CD4-positive, alpha-beta T cell treated with Interleukin-4 for 1 hour (primary cell): ENCODE measurements around the gene SLC22A2.

ENCODE experiments used
- DNase-seq, 2 donors: peaks; one replicate each; pipeline ENCODE4 v3.0.0-alpha.2; 2020 to 2022

Gene SLC22A2

DNA sequence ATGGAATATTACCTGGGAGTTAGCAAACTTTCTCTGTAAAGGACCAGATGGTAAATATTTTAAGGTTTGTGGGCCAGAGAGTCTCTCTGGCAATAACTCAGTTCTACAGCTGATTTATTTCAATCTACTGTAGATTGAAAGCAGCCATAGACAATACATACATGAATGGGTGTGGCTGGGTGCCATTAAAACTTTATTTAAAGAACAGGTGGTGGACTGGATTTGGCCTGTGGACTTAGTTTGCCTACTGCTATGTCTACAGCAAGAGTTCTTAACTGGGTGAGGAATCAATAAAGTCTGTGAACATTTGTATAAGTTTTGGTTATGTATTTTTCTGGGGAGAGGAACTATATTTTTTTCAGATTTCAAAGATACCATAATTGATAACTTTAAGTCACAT, 55.1 kb downstream of the SLC22A2 start:
- no peak for DNase-seq

DNA sequence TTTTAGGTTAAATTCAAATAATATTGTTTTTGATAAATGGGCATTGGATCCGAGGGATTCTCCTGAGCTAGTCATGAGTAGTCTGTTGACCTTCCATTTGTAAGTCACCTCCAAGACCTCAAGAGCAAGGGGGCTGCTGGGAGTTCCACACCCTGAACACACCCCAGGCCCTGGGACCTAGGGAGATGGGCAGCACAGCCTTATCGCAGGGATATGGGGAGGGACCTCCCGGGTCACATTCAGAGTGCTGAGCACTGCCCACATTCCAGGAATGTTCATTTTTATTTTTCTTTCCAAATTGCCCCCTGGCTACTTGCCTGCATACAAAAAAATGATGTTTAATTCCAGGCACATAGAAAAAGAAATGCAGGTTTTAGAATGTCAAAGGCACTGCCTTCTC, 55.5 kb downstream of the SLC22A2 start:
- DNase-seq: no peak

- no peak for DNase-seq
These were observed 56.2 kb downstream of the SLC22A2 start for GRCh38 chr6:160202411-160202810.

GRCh38 chr6:160201061-160201460, 57.6 kb downstream of the SLC22A2 start:
- no peak for DNase-seq

DNA sequence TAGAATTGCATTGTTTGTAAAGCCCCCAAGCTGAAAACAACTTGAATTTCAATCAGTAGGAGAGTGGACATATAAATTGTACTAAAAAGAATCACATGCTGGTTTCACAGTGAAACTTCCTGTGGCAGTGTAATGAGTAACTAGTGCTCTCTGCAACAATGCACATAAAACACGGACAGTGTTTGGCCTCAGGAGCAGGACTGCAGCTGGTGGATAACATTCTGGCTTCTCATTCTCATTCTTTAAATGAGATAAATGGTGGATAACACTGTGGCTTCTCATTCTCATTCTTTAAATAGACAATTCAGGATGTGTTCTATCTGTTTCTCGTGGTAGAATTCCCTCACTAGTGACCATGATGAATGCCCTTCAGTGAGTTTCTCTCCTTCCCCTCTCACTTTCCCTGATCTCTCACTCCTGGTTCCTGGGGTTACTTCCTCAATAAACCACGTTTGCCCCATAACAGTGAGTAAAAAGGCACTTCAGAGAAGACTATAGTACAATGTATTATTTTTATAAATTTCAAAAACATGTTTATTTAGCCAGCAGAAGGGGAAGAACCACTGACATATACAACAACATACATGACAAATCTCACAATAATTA, 59.9 kb downstream of the SLC22A2 start:
- DNase-seq: no peak

- DNase-seq: no peak
These were observed 61.0 kb downstream of the SLC22A2 start for GRCh38 chr6:160197662-160198061.

DNA sequence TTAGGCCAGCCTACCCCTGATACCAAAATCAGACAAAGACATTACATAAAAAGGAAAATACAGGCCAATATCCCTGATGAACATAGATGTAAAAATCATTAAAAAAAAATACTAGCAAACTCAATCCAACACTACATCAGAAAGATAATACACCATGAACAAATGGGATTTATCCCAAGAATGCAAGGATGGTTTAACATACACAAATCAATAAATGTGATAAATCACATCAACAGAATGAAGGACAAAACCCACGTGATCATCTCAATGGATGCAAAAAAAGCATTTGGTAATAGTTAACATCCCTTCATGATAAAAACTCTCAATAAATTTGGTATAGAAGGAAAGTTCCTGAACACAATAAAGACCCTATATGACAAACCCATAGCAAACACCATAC, 63.8 kb downstream of the SLC22A2 start:
- DNase-seq: no peak

DNA sequence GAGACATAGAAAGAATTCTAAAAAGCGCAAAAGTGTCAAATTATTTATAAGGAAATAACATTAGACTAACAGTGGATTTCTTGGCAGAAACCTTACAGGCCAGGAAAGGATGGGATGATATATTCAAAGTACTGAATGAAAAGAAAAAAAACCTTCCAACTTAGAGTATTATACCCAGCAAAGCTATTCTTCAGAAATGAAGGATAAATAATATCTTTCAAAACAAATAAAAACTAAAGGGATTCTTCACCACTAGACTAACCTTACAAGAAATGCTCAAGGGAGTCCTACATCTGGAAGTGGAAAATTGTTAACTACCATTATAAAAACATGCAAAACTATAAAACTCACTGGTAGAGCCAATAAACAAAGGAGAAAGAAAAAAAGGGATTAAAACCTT, 65.8 kb downstream of the SLC22A2 start:
- no peak for DNase-seq

- no peak for DNase-seq
These were observed 67.6 kb downstream of the SLC22A2 start for GRCh38 chr6:160190973-160191372.

DNA sequence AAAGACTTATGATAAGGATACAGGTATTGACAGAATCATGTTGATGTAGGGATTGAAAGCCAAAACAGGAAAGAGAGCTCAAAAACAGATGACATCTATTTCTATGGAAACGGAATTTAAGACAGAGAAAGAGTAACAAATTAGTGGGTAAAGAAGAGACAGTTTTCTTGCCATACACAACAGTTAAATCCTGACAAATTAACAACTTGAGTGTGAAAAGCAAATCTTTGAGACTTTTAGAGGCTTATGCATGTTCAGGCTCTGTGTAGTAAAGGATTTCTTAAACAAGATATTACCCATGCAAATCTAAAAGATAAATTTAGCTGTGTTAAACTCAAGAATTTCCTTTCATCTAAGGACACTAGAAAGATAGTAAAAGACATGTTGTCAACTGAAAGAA, 68.5 kb downstream of the SLC22A2 start:
- no peak for DNase-seq

- DNase-seq: no peak
These were observed 69.8 kb downstream of the SLC22A2 start for GRCh38 chr6:160188773-160189172.

DNA sequence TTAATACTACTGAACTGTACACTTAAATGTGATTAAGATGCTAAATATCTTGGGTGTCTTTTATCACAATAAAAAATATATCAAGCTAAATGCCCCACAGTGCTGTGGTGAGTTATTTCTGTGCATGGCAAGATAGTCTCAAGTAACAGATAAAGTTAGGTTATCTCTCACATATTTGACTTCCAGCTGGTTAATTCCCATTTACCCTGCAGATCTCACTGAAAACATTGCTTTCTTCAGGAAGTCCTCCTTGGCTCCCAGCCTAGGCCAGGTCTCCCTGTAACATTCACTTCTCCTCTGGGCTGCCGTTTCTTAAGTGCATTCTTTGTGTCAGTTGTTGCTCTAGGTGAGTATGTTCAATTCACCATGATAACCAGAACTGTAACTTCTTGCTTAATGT, 77.9 kb downstream of the SLC22A2 start:
- no peak for DNase-seq

DNA sequence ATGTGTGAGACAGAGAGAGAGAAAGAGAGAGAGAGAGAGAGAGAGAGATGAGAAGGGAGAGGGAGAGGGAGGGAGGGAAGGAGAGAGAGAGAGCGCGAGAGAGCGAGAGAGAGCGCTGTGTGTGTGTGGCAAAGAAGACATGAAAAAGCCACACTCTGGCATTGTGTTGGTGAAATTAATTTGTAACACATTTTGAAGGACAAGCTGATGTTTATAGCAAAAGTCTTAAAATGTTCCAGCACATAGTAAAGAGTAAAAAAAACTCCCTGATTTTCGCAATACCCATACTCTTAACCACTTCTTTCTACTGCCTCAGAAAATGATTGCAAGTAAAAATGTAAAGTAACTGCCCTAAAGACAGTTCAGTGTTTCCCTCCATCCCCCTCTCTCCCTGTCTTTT, 80.3 kb downstream of the SLC22A2 start:
- no peak for DNase-seq

- no peak for DNase-seq
These were observed 81.4 kb downstream of the SLC22A2 start for GRCh38 chr6:160177220-160177619.

- DNase-seq: no peak
These were observed 83.9 kb downstream of the SLC22A2 start for GRCh38 chr6:160174681-160175080.

- no peak for DNase-seq
These were observed 84.7 kb downstream of the SLC22A2 start for GRCh38 chr6:160173806-160174527.

GRCh38 chr6:160172704-160173103, 85.9 kb downstream of the SLC22A2 start:
- DNase-seq: no peak

GRCh38 chr6:160170018-160170680, 88.5 kb downstream of the SLC22A2 start:
- DNase-seq: no peak

DNA sequence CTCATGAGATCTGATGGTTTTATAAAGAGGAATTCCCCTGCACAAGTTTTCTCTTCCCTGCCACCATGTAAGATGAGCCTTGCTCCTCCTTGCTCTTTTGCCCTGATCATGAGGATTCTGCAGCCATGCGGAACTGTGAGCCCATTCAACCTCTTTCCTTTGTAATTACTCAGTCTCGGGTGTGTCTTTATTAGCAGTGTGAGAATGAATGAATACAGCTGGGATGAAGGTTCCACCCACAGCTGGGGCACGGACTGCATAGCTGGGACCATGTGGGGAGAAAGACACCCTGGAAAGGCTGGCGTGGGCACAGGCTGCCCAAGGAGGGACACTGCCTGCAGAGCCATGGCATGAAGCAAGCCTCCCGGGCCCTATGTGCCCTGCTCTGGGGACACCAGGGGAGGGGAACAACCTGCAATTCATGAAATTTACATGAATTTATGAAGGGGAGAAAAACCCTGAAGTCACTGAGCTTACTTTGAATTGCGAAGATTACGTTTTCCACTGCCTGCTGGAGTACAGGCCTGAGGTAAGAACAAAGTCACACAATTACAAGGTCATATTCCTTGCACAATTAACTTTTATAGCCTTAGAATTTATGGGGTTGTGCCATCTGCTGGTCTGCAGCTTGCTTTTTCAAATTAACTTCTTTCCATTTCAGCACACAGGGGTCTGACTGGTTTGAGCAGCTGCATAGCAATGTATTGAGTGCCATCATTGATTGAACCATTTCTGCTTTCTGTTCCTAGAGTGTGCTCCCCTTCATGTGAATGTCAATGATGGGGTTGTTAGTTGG, 90.8 kb downstream of the SLC22A2 start:
- no peak for DNase-seq
